Keratinocyte (primary cell): ENCODE results near the gene INPP5K.

Source experiments
- CTCF ChIP-seq, 3 experiments: IDR thresholded peaks in 1 of 3; conservative IDR thresholded peaks in 1 of 3; optimal IDR thresholded peaks in 1 of 3; 2 replicates in 2 of 3; 3 replicates in 1 of 3; pipeline versions ENCODE3 to v1.5.1; 2011; ENCODE audit warnings: low read length in 3 of 3, mild to moderate bottlenecking in 3 of 3, moderate library complexity in 2 of 3, control low read depth in 1 of 3, inconsistent platforms in 1 of 3; ENCODE audit not compliant: insufficient read depth in 2 of 3; ENCODE audit errors: extremely low read depth in 1 of 3
- EZH2 ChIP-seq: IDR thresholded peaks from one replicate; pipeline ENCODE4 v1.6.1; 2012; ENCODE audit warnings: inconsistent platforms, mild to moderate bottlenecking, low read length, moderate library complexity

GRCh38 chr17:1560101-1560857 lies 43.9 kb upstream of the INPP5K start:
- TF ChIP-seq CTCF (optimal IDR thresholded peaks at IDR 0.05 in 1 of 3, IDR thresholded peaks at IDR 0.05 in 1 of 3, conservative IDR thresholded peaks at IDR 0.05 in 1 of 3; ENCODE audit: extremely low read depth in 1 of 3, insufficient read depth in 2 of 3, low read length in 3 of 3) (no peak), EZH2 (no peak)
